Measurements from ENCODE around the gene SLC45A3.
A peak's percentile ranks its signal among the peaks of the same experiment; 100 is the strongest.

The SLC45A3 gene

DNA sequence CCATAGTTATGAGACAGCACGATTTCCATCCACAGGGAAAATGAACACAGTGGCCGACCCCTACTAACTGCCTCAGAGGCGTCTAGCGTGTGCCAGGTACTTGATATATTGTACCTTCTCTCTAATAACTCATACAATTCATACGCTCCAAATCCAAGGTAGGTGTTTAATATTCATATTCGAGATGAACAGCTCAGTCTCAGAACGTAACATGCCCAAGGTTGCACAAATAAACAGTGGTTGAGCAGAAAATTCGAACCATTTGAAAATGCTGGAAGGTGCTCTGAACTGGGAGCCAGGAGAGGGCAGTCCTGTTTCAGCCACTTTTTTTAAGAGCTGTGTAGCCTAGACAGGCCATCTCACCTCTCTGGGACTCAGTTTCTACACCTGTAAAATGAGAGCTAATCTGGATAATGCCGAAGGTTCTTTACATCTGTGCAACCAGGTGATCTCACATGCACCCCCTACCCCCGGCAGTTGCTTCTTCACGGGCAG, 7.9 kb downstream of the SLC45A3 start:
- DNase-seq (ENCODE audit: low spot score) = no peak
- in situ Hi-C loops (cut with MboI; ENCODE audit: low sequenced_read_pairs, unreplicated experiment) = no loop called here
- no peak for TF ChIP-seq CTCF (IDR thresholded peaks at IDR 0.05; ENCODE audit: borderline replicate concordance, control extremely low read depth, extremely low read depth, insufficient read depth, missing control alignments)

GRCh38 chr1:205670611-205671430, 9.5 kb downstream of the SLC45A3 start:
- DNase-seq (ENCODE audit: low spot score) = no peak
- in situ Hi-C loops (cut with MboI; ENCODE audit: low sequenced_read_pairs, unreplicated experiment) = no loop called here
- TF ChIP-seq CTCF (IDR thresholded peaks at IDR 0.05; ENCODE audit: borderline replicate concordance, control extremely low read depth, extremely low read depth, insufficient read depth, missing control alignments) = no peak

GRCh38 chr1:205670150-205670446, 10.2 kb downstream of the SLC45A3 start:
- no peak for TF ChIP-seq CTCF (IDR thresholded peaks at IDR 0.05; ENCODE audit: borderline replicate concordance, control extremely low read depth, extremely low read depth, insufficient read depth, missing control alignments)
- in situ Hi-C loops (cut with MboI; ENCODE audit: low sequenced_read_pairs, unreplicated experiment) = no loop called here
- DNase-seq (ENCODE audit: low spot score) = no peak

- TF ChIP-seq CTCF (IDR thresholded peaks at IDR 0.05; ENCODE audit: borderline replicate concordance, control extremely low read depth, extremely low read depth, insufficient read depth, missing control alignments) = no peak
- in situ Hi-C loops (cut with MboI; ENCODE audit: low sequenced_read_pairs, unreplicated experiment) = no loop called here
- peak; percentile 77 for DNase-seq (ENCODE audit: low spot score)
Observed at GRCh38 chr1:205669341-205670149, 10.8 kb downstream of the SLC45A3 start.

- in situ Hi-C loops (cut with MboI; ENCODE audit: low sequenced_read_pairs, unreplicated experiment) = no loop called here
- peak; percentile 82 for DNase-seq (ENCODE audit: low spot score)
- TF ChIP-seq CTCF (IDR thresholded peaks at IDR 0.05; ENCODE audit: borderline replicate concordance, control extremely low read depth, extremely low read depth, insufficient read depth, missing control alignments) = peak; percentile 19
Observed at GRCh38 chr1:205668951-205669340, 11.4 kb downstream of the SLC45A3 start.

- DNase-seq (ENCODE audit: low spot score) = peak; percentile 7
- in situ Hi-C loops (cut with MboI; ENCODE audit: low sequenced_read_pairs, unreplicated experiment) = no loop called here
- TF ChIP-seq CTCF (IDR thresholded peaks at IDR 0.05; ENCODE audit: borderline replicate concordance, control extremely low read depth, extremely low read depth, insufficient read depth, missing control alignments) = no peak
Observed at GRCh38 chr1:205667909-205668643, 12.2 kb downstream of the SLC45A3 start.

All from GM13976 (cell line).